Measurements from ENCODE around the gene SALL4.

- TF ChIP-seq CTCF (IDR thresholded peaks at IDR 0.05; ENCODE audit: low read depth, low read length), result no peak
- no peak for TF ChIP-seq EZH2phosphoT487 (IDR thresholded peaks at IDR 0.05; ENCODE audit: low read depth)
These were observed 4.8 kb downstream of the SALL4 start for GRCh38 chr20:51797357-51798025.

All from OCI-LY3 (cell line).